ENCODE results near the gene FBXL17. TPM values are rescaled to one million over a fixed set of nuclear protein-coding genes. Genes with fewer than 3 reads are reported as not detected.

FBXL17 gene
- total RNA-seq, 1 experiment from 2014 or later, result 3.5 TPM

- TF ChIP-seq IRF2 (CRISPR knock-in tag; IDR thresholded peaks at IDR 0.05; ENCODE audit: borderline replicate concordance, low read depth) (no peak), JAZF1 (CRISPR knock-in tag; IDR thresholded peaks at IDR 0.05) (no peak), NR3C1 (CRISPR knock-in tag; conservative IDR thresholded peaks at IDR 0.05; ENCODE audit: low read depth) (no peak), ATF3 (CRISPR knock-in tag; conservative IDR thresholded peaks at IDR 0.05) (no peak), ZSCAN18 (CRISPR knock-in tag; IDR thresholded peaks at IDR 0.05) (no peak), GTF2I (CRISPR knock-in tag; conservative IDR thresholded peaks at IDR 0.05) (no peak), ERG (CRISPR knock-in tag; IDR thresholded peaks at IDR 0.05) (no peak), CTCF (IDR thresholded peaks at IDR 0.05) (no peak), ATF2 (CRISPR knock-in tag; IDR thresholded peaks at IDR 0.05; ENCODE audit: borderline replicate concordance, low read depth) (no peak), MYBL2 (CRISPR knock-in tag; IDR thresholded peaks at IDR 0.05) (no peak), SMAD3 (CRISPR knock-in tag; IDR thresholded peaks at IDR 0.05; ENCODE audit: borderline replicate concordance) (no peak), ZNF263 (CRISPR knock-in tag; IDR thresholded peaks at IDR 0.05; ENCODE audit: low read depth) (no peak)
- H3K27me3 Mint-ChIP-seq (ENCODE audit: low read depth), result no peaks in the 10 kb centered on the region
- POLR2A ChIA-PET, result no interaction called here
- ATAC-seq (no peak), DNase-seq (ENCODE audit: low spot score) (no peak)
- no peaks in the 10 kb centered on the region for H3K9me3 Mint-ChIP-seq
- no peak overlapping the region for H3K4me3 Mint-ChIP-seq
- H3K27ac Mint-ChIP-seq, result no peak overlapping the region
- no peaks in the 10 kb centered on the region for H3K36me3 Mint-ChIP-seq
- peaks cover 25% of the 10 kb centered on the region for H3K4me1 Mint-ChIP-seq
- CTCF ChIA-PET, result no interaction called here
Observed at GRCh38 chr5:107968998-107969397, 412.9 kb downstream of the FBXL17 start.

GRCh38 chr5:107968406-107968843, 413.5 kb downstream of the FBXL17 start:
- Mint-ChIP-seq H3K9me3 (no peaks in the 10 kb centered on the region), H3K27ac (no peak overlapping the region), H3K4me1 (peaks cover 25% of the 10 kb centered on the region), H3K27me3 (ENCODE audit: low read depth) (no peaks in the 10 kb centered on the region), H3K4me3 (no peak overlapping the region), H3K36me3 (no peaks in the 10 kb centered on the region)
- no peak for DNase-seq (ENCODE audit: low spot score)
- ATAC-seq, result no peak
- ChIA-PET POLR2A (no interaction called here), CTCF (no interaction called here)
- TF ChIP-seq EMX1 (CRISPR knock-in tag; IDR thresholded peaks at IDR 0.05), result no peak
- TF ChIP-seq ZNF263 (CRISPR knock-in tag; IDR thresholded peaks at IDR 0.05; ENCODE audit: low read depth), result no peak
- TF ChIP-seq ATF2 (CRISPR knock-in tag; IDR thresholded peaks at IDR 0.05; ENCODE audit: borderline replicate concordance, low read depth), result no peak
- no peak for TF ChIP-seq IRF2 (CRISPR knock-in tag; IDR thresholded peaks at IDR 0.05; ENCODE audit: borderline replicate concordance, low read depth)
- TF ChIP-seq AFF4 (CRISPR knock-in tag; IDR thresholded peaks at IDR 0.05; ENCODE audit: borderline replicate concordance), result no peak
- TF ChIP-seq KAT7 (CRISPR knock-in tag; IDR thresholded peaks at IDR 0.05; ENCODE audit: borderline replicate concordance), result no peak
- no peak for TF ChIP-seq ZNF396 (CRISPR knock-in tag; IDR thresholded peaks at IDR 0.05; ENCODE audit: borderline replicate concordance)
- no peak for TF ChIP-seq TEAD1 (CRISPR knock-in tag; IDR thresholded peaks at IDR 0.05)
- no peak for TF ChIP-seq PRDM15 (CRISPR knock-in tag; IDR thresholded peaks at IDR 0.05)
- no peak for TF ChIP-seq GABPB1 (CRISPR knock-in tag; IDR thresholded peaks at IDR 0.05)

All from WTC11 (cell line).